GM12865 (cell line): ENCODE results near the gene INCA1.
A peak's percentile ranks its signal among the peaks of the same experiment; 100 is the strongest.

Source experiments
- DNase-seq: peaks from one replicate; pipeline ENCODE4 v3.0.0; 2010; ENCODE audit warnings: low read depth
- H3K4me3 ChIP-seq: 2 replicates; pipeline ENCODE4 v1.5.1; 2011; ENCODE audit warnings: mild to moderate bottlenecking, low read depth, low read length, control low read depth
- CTCF ChIP-seq: IDR thresholded peaks from 2 replicates; pipeline ENCODE4 v1.5.1; 2011; ENCODE audit warnings: low read length, control low read depth, low read depth, inconsistent platforms; ENCODE audit not compliant: insufficient read depth; ENCODE audit errors: missing control alignments

Gene INCA1

GRCh38 chr17:5027299-5027698 lies 30.0 kb upstream of the INCA1 start:
- TF ChIP-seq CTCF = no peak
- H3K4me3 ChIP-seq = no peak overlapping the region
- DNase-seq = no peak

- no peak overlapping the region for H3K4me3 ChIP-seq
- no peak for TF ChIP-seq CTCF
- DNase-seq = no peak
These were observed 27.3 kb upstream of the INCA1 start for GRCh38 chr17:5024604-5025003.

GRCh38 chr17:5023588-5024147 lies 26.3 kb upstream of the INCA1 start:
- no peak overlapping the region for H3K4me3 ChIP-seq
- no peak for TF ChIP-seq CTCF
- no peak for DNase-seq

GRCh38 chr17:5022171-5022711 lies 24.9 kb upstream of the INCA1 start:
- no peak for DNase-seq
- no peak overlapping the region for H3K4me3 ChIP-seq
- no peak for TF ChIP-seq CTCF

GRCh38 chr17:5020502-5021023 lies 23.2 kb upstream of the INCA1 start:
- H3K4me3 ChIP-seq = no peak overlapping the region
- no peak for DNase-seq
- TF ChIP-seq CTCF = no peak

- H3K4me3 ChIP-seq = no peak overlapping the region
- TF ChIP-seq CTCF = peak; percentile 37
- DNase-seq = peak; percentile 44
These were observed 22.2 kb upstream of the INCA1 start for GRCh38 chr17:5019475-5019956.

- H3K4me3 ChIP-seq = no peak overlapping the region
- TF ChIP-seq CTCF = no peak
These were observed 17.0 kb upstream of the INCA1 start for GRCh38 chr17:5014357-5014756.

More at GRCh38 chr17:5014357-5014756, 17.0 kb upstream of the INCA1 start:
- no peak for DNase-seq
